CD4-positive, alpha-beta T cell treated with Interleukin-15 for 4 hours (primary cell): ENCODE data around the gene ELOVL5.
"Not testable (repeated sequence)": the region's sequence is repeated elsewhere in the genome, so short reads cannot be mapped to it uniquely, and the experiment has no call there.

Source experiments
- DNase-seq: peaks from one replicate; pipeline ENCODE4 v3.0.0-alpha.2; 2020; ENCODE audit warnings: low spot score

The ELOVL5 gene

GRCh38 chr6:53359095-53359842 is 10.5 kb upstream of the ELOVL5 start:
- peak; percentile 91 for DNase-seq

DNA sequence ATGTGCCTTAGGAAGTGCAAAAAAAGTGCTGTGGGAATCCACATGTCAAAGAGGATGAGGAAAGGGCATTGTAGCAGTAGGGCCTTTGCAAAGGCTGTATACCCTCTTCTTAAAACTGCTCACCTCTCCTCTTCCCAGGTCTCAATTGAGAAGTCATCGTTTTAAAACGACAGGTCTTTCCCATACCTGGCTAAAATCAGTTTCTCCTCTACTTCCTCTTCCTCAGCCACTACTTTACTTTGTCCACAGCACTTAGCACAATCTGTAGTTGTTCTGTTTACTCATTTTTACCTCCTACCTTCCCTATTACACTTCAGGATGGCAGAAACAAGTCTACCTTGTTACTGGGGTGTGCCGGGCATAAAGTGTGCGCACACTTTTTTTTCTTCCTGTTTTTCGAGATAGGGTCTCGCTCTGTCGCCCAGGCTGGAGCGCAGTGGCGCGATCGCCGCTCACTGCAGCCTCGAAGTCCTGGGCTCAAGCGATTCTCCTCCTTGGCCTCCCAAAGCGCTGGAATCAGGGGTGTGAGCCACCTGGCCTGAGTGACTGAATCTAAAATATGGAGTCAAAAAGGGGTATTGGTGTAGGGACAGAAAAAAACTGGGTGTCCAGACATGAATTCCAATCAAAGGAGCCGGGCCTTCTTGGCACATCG is 9.8 kb upstream of the ELOVL5 start:
- DNase-seq, result no peak

GRCh38 chr6:53357576-53358360 is 9.0 kb upstream of the ELOVL5 start:
- DNase-seq, result no peak

- no peak for DNase-seq
Measured at GRCh38 chr6:53353624-53354023, 4.9 kb upstream of the ELOVL5 start.

GRCh38 chr6:53352360-53352759 is 3.6 kb upstream of the ELOVL5 start:
- DNase-seq, result no peak

DNA sequence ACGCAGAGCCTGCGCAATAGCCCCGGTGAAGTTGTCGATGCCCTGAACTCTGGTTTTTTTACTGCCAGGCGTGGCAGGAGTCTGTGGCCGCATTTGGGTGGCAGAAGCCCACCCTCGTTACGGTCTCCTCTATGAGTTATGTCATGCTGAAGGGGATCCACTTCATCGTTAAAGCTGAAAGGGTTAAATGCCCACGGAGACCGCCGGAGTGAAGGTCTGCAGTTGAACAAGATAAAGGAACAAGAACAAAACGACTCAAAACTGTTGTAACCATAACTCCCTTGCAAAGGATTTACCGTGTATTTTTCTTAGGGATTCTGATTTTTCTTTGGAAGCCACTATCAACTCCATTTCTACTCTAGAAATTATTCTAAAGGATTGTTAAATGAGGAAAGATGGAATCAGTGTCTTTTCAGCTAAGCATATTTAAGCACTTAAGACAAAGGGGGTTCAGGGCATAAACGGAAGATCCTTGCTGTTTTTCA is 501 bp upstream of the ELOVL5 start:
- DNase-seq, result no peak

GRCh38 chr6:53347921-53348370 is 804 bp downstream of the ELOVL5 start:
- no peak for DNase-seq

DNA sequence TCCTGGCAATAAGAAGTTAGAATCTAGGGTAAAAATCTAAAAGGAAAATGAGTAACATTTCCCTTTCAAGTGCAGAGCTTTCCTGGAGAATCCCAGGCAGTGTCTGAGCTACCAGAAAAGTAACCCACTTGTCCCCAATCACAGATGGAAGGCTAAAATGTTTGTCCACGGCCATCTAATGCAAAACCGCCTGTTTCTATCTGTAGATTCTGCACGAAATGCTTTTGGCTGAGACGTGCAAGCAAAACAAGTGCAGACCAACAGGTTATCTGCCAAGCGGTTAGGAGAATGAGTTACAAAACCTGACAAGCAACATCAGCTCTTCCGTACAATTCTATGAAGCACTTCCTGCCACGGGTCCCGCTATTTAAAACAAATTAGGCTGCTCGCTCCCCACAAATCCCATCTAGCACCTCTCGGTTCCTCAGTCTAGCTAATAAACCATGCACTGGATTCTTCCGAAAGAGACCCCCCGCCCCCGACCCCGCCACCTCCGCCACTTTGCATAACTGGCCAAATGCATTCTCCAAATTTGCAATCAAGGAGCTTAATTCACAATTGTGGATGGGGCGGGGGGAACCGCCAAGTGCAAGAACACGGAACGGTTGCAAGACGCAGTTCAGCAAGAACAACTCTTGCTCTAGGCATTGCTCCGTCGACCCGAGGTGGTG is 1.4 kb downstream of the ELOVL5 start:
- peak; percentile 55 for DNase-seq

GRCh38 chr6:53346049-53346448 is 2.7 kb downstream of the ELOVL5 start:
- DNase-seq, result not testable (repeated sequence)

- DNase-seq, result no peak
Measured at GRCh38 chr6:53344969-53345368, 3.8 kb downstream of the ELOVL5 start.

DNA sequence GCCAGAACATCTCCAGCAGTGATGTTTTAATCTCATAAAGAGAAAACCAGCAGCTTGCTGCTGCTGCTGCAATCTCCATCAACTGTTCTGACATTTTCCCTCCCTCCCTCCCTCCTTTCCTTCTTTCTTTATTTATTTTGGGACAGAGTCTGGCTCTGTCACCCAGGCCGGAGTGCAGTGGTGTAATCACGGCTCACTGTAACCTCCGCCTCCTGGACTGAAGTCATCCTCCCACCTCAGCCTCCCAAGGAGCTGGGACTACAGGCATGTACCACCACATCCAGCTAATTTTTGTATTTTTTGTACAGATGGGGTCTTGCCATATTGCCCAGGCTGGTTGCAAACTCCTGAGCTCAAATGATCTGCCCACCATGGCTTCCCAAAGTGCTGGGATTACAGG is 5.7 kb downstream of the ELOVL5 start:
- DNase-seq, result no peak

DNA sequence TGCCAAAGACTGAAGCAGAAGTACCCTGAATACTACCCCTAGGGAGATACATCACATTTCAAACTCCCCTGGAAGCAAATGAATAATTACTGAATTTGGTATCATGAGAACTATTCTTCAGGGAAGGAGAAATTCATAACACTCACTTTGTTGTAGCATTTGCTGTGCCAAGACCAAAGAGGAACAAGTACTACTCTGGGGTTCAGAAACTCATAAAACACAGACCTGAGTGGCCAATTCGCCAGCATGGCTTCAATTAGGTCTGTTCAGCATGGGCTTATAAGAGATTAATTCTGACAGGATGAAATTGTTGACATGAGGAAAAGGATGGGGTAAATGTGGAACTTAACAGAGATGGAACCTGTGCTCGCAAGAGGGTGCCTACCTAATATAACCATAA is 6.5 kb downstream of the ELOVL5 start:
- DNase-seq, result no peak

GRCh38 chr6:53340536-53340935 is 8.2 kb downstream of the ELOVL5 start:
- DNase-seq, result no peak

- DNase-seq, result no peak
Measured at GRCh38 chr6:53339424-53339823, 9.3 kb downstream of the ELOVL5 start.

DNA sequence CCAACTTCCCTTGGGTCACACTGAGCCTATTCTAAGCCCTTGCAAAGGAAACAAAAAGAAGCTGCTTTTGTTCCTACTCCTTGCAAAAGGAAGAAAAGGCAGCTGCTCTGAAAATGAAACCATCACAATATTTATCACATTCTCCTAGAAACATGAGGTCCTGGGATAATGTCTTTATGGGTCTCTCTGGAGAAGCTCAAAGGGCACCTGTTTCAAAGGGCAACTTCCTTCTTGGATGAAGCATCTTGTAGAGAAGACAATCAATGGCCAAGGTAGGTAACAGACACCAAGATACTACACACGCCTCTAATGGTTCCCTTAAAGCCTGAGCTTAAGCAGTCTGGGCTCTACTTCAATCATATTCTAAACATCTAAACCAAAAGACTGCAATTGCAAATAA is 10.4 kb downstream of the ELOVL5 start:
- DNase-seq, result no peak

GRCh38 chr6:53336070-53336469 is 12.7 kb downstream of the ELOVL5 start:
- DNase-seq, result no peak

DNA sequence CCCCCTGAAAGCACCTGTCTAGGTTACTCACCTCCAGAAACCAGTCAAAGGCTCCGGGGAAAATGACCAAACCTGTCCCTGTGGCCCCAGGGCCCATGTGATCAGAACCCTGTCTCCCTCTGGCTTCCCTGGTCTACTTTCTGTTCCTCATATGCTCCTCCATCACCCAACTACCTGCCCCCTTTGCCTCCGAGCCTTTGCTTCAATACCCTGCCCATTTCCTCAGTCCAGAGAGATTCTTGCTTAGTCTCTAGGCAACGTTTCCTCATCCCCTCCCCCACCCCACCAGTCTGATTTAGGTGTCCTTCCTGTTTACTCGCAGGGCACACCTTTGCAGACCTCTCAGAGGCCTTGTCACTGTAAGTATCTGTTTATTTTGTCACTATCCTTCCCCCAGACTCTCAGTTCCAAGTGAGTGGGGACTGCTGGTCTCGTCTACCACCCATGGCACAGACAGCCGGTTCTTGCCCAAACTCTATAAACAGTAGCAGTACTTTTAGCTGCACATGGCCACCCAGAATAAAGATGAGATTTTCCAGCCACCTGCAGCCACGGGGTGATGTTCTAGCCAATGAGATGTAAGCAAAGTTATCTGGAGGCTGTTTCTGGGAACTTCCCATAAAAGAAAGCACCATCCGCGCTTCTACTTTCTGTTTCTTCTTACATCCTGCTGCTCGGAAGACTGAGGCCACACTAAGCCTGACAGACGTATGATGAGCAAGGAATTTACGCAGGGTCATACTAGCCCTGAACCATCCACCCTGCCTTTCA is 13.3 kb downstream of the ELOVL5 start:
- DNase-seq, result peak; percentile 78

- no peak for DNase-seq
Measured at GRCh38 chr6:53333439-53334408, 15.0 kb downstream of the ELOVL5 start.

DNA sequence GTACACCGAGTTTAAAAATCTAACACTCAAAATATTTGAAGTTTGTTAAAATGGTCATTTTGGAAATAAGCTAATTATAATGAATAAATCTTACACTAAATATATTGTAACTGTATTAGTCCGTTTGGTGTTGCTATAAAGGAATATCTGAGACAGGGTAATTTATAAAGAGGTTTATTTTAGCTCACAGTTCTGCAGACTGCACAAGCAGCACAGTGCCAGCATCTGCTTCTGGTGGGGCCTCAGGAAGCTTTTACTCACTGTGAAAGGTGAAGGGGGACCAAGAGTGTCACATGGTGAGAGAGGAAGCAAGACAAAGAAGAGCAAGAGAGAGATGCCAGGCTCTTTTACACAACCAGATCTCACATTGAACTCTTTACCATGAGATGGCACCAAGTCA is 17.1 kb downstream of the ELOVL5 start:
- DNase-seq, result no peak

DNA sequence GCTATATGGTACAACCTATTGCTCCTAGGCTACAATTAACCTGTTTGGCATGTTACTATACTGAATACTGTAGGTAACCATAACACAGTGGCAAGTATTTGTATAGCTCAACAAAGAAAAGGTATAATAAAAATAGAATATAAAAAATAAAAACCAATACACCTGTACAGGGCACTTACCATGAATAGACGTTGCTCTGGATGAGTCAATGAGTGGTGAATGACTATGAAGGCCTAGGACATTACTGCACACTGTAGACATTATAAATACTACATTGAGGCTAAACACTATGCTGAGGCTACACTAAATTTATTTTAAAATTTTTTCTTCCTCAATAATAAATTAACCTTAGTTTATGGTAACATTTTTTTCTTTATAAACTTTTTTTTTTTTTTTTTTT is 18.6 kb downstream of the ELOVL5 start:
- no peak for DNase-seq
